ENCODE measurements around the gene KCNMA1.

- TF ChIP-seq POLR2A (IDR thresholded peaks at IDR 0.05; ENCODE audit: extremely low read depth, insufficient read length) (no peak), CTCF (IDR thresholded peaks at IDR 0.05; ENCODE audit: low read depth, low read length) (no peak)
These were observed 84.3 kb downstream of the KCNMA1 start for GRCh38 chr10:77553311-77553710.

Measured in NB4 (cell line).